Activated CD8-positive, alpha-beta memory T cell treated with anti-CD3 and anti-CD28 coated beads for 4 hours (primary cell): ENCODE measurements around the gene NCLN.
A peak's percentile ranks its signal among the peaks of the same experiment; 100 is the strongest.
"Not testable (repeated sequence)": the region's sequence is repeated elsewhere in the genome, so short reads cannot be mapped to it uniquely, and the experiment has no call there.

Source experiments
- DNase-seq, 2 donors: peaks; one replicate each; pipeline ENCODE4 v3.0.0-alpha.2; 2020; ENCODE audit warnings: low read depth in 2 of 2

NCLN gene, protein sequence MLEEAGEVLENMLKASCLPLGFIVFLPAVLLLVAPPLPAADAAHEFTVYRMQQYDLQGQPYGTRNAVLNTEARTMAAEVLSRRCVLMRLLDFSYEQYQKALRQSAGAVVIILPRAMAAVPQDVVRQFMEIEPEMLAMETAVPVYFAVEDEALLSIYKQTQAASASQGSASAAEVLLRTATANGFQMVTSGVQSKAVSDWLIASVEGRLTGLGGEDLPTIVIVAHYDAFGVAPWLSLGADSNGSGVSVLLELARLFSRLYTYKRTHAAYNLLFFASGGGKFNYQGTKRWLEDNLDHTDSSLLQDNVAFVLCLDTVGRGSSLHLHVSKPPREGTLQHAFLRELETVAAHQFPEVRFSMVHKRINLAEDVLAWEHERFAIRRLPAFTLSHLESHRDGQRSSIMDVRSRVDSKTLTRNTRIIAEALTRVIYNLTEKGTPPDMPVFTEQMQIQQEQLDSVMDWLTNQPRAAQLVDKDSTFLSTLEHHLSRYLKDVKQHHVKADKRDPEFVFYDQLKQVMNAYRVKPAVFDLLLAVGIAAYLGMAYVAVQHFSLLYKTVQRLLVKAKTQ

DNA sequence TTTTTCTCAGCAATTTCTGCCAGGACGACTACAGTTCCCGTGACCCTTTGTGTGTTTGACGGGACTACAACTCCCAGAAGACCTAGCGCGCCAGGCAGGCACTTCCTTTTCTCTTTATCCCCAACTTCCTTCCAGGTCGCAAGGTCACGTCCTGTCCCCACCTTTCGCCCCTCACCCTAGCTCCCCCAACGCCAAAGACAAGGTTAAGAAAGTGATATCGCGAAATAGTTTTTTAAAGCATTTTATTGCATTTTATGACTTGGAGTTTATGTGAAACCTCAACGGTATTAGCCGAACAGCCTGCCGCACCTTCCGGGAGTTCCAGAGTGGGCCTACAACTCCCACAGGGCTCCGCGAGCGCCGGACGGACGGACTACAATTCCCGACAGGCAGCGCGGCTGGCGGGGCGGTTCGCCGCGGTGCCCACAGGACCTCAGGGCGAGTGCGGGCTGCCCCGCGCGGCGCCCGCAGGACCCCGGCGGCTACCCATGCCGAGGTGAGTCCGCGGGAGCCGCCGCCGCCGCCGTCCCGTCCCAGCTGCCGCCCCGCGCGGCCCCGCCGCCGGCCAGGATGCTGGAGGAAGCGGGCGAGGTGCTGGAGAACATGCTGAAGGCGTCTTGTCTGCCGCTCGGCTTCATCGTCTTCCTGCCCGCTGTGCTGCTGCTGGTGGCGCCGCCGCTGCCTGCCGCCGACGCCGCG lies at the start of gene NCLN:
Gene NCLN, plus strand, starts transcription at position 470 of the 699 bp plus-strand sequence. Its CDS starts 101 bp downstream, at position 571.
- peak; percentile 87 to 88 for DNase-seq

DNA sequence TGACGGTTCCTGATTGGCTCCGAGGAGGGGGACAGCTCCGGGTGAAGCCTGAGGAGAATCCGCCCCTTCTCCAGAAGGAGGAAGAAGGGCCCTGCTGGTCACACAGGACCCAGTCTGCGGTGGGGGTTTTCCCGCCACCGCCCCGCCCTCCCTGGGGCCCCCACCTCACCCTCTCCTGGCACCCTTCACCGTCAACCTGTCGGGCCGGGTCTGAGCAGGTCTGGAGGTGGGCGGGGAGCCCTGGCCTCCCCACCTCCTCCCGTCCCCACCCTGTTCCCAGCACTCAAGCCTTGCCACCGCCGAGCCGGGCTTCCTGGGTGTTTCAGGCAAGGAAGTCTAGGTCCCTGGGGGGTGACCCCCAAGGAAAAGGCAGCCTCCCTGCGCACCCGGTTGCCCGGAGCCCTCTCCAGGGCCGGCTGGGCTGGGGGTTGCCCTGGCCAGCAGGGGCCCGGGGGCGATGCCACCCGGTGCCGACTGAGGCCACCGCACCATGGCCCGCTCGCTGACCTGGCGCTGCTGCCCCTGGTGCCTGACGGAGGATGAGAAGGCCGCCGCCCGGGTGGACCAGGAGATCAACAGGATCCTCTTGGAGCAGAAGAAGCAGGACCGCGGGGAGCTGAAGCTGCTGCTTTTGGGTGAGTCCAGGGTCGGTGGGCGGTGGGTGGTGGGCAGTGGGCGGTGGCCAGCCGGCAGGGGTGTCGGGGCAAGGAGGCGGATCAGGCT lies 49.6 kb upstream of the NCLN start, which contains the start of gene GNA15:
Gene GNA15, plus strand, starts transcription at position 73 of the 723 bp plus-strand sequence. Its CDS starts 418 bp downstream, at position 491.
- no peak for DNase-seq

DNA sequence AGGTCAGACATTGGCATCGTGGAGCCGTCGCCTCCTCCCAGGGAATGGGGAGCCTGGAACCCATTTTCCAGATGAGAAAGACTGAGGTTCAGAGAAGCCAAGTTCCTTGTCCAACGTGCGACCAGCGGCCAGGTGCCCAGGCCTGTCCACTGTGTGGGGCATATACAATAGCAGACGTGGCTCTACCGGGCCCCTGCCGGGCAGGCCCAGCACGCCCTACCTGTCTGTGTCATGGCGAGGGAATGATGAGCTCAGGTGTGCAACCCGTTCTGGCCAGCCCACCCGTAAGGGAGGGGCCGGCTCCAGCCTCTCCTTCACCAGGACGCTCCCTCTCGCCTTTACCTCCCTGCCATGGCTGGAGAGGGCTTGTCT lies 49.1 kb upstream of the NCLN start:
- DNase-seq: no peak

DNA sequence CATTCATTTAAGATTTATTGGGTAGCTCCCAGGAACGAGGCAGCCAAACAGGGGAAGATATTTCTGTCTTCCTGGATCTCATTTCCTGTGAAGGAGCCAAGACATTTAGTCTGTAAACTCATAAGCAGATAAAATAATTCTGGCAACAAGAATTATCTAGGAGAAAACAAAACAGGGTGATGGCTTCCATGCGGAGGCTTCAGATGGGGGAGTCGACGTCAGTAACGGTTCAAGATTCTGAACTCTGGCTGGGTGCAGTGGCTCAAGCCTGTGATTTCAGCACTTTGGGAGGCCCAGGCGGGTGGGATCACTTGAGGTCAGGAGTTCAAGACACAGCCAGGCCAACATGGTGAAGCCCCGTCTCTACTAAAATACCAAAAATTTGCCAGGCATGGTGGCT lies 48.6 kb upstream of the NCLN start:
- DNase-seq: no peak

DNA sequence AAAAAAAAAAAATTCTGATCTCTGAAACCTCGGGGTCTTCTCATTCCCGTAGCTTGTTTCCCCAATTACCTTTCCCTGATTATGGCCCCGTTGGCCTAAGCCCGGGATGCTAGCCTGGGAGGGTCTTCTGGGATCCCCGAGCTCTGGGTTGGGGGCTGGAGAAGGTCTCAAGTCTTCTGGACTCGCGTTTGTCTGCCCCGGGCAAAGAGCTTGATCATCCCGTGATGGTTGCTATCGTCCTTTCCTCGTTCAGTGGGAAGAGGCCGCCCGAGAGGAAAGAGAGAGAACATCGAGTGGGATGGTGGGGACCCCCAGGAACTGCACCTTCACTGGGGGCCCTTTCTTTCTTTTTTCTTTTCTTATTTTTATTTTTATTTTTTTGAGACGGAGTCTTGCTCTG lies 47.5 kb upstream of the NCLN start:
- DNase-seq: no peak

DNA sequence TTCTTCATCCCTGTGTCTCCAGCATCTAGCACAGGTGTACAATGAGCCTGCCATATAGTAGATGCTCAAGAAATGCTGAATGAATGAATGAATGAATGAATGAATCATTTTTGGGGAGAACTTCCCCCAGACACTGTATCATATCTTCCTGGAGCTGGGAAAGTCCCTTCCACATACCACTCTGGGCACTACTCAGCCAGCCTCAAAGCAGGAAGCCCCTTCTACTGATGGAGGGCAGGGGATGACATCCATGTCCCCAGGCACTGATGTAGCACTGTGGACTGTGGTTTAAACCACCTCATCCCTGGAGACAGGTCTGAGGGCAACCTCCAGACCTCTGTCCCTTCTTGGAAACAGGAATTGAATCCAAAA lies 45.1 kb upstream of the NCLN start:
- DNase-seq: no peak

DNA sequence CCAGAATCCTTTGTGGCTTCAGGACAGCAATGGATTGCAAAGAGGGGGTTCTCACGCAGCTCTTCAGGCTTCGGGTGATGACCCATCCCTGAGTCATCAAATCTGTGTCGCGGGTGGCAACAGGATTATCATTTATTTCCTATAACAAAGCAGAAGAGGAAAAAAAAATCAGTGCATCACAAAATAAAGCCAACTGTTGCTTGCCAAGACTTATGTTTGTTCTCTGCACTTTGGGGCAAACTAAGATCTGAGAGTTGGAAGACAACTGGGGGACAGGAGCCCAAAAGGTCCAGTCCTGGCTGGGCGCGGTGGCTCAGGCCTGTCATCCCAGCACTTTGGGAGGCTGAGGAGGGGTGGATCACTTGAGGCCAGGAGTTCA lies 43.4 kb upstream of the NCLN start:
- DNase-seq: peak in 1 of 2 donors; percentile 45

DNA sequence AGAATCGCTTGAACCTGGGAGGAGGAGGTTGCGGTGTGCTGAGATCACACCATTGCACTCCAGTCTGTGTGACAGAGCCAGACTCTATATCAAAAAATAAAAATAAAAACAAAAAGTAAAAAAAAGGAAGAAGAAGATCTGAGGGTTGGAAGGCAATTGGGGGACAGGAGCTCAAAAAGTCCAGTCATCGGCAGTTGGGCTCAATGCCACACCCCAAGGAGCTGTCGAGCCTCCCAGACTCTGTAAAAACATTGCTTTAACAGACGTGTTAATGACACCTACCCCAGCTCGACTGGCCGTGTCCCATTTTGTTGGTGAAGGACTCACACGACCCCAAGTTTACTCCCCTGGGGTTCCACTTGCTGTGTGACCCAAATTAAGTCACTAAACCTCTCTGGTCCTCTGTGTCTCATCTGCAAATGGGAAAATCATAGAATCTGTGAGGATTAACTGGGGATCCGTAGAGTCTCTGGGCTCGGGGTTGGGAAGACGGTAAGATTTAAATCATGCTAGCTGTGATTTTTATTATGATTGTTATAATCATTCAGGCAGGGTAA lies 42.9 kb upstream of the NCLN start:
- no peak for DNase-seq

DNA sequence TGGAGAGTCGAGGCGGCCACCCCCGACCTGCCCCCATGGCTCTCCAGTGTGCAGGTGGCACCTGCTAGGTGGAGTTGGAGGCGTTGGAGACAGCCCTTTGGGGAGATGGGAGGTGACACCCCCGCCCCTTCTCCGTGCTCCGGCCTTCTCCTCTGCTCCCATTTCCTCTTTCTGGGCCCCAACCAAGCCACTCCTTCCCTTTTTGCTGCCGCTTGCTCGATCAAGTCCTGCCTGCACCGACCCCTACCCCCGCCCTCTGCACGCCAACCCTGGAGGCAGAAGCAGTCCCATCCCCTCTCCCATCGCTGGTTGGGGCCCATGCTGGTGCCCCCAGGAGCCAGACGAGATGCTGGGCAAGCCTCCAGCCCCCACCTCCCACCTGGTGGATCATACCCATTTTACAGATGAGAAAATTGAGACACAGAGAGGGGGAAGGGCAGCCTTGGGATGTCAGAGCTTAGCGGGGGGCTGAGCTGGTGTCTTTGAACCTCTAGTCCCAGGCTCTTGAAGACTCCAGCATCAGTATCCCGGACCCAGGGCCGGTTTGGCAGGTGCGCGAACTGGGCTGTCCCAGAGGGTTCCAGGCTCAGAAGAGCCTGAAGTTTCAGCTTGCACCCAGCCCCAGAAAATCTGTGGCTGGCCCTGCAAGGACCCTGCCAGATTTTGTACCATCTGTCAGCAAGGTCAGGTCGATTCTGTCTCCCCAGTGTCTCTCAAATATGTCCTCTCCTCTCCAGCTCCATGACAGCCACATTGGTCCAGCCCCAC lies 39.6 kb upstream of the NCLN start:
- no peak for DNase-seq

DNA sequence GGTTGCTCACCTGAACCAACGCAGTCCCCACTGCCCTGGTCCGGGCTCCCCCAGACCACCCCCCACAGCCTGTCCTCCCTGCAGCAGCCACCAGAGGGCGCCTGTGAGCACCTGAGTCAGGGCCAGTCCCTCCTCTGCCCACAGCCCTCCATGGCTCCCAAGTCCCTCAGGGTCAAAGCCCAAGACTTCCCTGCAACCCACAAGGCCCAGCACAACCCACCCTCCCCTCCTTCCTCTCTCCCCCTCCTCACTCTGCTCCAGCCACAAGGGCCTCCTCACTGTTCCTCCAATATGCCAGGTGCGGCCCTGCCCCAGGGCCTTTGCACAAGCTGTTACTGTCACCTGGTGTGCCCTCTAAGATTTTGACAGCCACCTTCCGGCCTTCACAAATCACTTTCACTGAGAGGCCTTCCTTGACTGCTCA lies 39.0 kb upstream of the NCLN start:
- peak; percentile 35 to 41 for DNase-seq

DNA sequence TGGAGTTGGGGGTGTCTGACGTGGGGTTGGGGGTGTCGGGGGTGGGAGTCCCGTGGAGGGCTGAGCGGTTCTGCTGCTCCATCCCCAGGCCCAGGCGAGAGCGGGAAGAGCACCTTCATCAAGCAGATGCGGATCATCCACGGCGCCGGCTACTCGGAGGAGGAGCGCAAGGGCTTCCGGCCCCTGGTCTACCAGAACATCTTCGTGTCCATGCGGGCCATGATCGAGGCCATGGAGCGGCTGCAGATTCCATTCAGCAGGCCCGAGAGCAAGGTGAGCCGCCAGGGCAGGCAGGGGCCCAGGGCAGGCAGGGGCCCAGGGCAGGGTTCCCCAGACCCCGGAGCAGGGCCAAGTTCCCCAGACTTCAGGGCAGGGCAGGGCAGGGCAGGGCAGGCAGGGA lies 37.2 kb upstream of the NCLN start:
- no peak for DNase-seq

DNA sequence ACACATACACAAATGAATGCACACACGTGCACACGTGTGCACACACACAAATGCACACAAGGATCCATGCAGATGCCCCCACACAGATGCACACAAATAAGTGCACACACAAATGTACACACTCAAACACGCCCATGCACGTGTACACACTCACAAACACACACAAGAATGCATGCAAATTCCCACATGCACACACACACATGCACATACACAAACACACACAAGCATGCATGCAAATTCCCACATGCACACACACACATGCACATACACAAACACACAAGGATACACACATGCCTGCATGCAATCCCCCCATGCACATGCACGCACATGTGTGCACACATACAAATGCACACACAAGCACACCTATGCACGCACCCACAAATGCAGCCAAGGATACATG lies 36.6 kb upstream of the NCLN start:
- no peak for DNase-seq

DNA sequence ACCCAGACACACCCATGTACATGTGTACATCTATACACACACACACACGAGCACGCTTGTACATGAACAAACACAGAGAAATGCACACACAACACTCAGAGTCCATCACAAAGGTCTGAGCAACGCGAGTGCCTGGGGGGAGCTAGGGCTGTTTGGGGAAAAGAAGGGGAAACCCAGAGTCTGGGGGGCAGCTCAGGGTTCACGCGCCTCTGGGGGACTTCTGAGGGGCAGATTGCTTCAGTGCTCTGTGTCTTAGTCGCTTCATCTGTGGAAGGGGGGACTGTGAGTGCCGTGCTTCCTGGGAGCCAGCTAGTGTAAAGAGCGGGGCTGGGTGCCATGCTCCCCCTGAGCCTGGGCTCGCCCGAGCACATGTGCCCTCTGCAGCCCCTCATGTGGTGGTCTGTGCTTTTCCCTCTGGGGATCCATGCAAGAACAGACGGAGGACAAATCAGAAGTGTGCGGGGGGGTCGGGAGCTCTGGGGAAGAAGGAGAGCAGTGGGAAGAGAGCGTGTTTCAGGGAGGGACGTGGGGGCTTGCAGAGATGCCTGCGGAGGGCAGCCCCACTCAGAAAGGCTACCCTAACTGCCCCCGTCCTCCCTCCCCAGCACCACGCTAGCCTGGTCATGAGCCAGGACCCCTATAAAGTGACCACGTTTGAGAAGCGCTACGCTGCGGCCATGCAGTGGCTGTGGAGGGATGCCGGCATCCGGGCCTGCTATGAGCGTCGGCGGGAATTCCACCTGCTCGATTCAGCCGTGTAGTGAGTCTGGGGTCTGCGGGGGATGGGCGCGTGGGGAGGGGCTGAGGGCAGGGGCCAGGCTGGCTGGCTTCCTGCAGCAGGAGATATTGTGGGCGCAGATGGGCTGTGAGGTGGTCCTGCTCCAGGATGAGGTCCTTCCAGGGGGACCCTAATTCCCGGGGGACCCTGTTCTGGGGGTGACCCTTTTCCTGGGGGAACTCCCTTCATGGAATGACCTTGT lies 35.9 kb upstream of the NCLN start:
- DNase-seq: no peak

DNA sequence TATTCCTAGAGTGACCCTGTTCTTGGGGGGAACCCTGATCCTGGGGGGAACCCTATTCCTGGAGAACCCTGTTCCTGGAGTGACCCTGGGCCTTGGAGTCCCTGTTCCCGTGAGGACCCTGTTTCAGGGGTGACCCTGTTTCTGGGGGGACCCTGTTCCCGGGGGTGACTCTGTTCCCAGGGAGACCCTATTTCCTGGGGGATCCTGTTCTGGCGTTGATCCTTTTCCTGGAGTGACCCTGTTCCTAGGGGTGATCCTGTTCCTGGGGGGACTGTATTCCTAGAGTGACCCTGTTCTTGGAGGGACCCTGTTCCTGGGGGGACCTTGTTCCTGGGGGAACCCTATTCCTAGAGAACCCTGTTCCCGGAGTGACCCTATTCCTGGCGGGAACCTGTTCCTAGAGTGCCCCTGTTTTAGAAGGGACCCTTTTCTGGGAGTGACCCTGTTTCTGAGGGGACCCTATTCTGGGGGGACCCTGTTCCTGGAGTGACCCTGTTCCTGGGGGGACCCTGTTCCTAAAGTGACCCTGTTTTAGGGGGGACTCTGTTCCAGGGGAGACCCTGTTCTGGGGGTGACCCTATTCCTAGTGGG lies 34.9 kb upstream of the NCLN start:
- DNase-seq: no peak

DNA sequence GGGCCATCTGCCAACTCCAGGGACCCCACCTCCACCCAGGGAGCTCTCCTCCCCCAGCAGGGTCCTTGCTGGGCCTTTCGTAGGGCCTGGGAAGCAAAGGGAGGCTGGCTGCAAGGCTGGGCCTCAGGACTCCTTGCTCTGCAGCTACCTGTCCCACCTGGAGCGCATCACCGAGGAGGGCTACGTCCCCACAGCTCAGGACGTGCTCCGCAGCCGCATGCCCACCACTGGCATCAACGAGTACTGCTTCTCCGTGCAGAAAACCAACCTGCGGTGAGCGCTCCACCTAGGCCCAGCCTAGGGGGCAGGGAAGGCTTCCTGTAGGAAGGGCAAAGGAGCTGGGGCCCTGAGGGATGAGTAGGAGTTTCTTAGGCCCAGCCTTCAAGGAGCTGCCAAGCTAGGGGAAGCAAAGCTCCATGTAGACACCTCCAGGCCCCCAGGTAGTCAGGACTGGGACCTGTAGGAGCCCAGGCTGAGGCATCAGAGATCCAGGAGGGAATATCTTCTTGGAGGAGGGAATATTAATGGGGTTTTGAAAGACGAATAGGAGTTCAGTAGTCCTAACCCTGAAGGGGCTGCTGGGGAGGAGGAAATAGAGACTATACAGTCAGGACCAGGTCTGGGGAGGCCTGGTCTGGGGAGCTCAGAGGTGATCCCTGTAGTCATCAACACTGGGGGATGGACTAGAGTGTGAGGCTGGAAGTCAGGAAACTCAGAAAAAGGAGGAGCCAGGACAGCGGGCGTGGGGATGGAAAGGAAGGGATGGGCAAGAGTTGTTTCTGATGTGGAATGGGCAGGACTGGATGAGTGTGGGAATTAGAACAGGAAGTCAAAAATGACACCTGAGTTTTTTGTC lies 33.9 kb upstream of the NCLN start:
- DNase-seq: no peak

DNA sequence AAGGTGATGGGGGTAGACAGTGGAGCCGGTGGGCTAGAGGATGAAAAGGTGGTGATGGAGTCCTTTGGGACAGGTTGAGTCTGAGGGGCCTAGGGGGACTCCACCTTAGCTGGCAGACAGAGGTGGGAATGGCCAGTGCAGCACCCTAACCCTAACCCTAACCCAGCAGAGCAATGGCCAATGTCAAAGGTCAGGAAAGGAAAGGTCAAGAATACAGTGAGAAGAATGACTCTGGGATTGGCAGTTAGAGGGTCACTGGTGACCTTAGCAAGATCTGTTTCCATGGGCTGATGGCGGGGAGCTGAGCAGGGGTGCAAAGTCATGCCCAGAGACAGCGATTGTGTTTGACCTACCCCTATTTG lies 33.3 kb upstream of the NCLN start:
- DNase-seq: no peak

DNA sequence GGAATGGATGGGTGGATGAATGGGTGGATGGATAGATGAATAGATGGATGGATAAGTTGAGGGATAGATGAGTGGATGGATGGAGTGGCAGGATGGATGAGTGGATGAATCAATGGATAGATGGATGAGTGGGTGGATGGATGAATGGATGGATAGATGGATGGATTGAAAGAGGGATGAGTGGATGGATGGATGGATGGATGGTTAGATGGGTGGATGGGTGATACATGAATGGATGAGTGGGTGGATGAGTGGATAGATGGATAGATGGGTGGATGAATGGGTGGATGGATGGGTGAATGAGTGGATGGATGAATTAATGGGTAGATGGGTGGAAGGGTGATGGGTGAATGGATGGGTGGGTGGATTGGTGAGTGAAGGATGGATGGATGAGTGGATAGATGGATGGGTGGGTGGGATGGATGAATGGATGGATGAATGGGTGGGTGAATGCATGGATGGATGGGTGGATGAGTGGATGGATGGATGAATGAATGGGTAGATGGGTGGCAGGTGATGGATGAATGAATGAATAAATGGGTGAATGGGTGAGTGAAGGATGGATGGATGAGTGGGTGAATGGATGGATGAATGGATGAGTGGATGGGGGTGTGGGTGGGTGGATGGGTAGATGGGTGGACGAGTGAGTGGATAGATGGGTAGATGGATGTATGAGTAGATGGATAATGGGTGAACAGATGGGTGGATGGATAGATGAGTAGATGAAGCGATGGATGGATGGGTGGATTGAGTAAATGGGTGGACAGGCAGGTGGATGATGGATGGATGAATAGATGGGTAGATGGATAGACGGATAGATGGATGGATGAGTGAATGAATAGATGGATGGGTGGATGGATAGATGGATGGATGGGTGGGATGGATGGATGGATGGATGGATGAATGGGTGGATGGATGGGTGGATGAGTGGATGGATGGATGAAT lies 32.2 kb upstream of the NCLN start:
- no peak for DNase-seq

DNA sequence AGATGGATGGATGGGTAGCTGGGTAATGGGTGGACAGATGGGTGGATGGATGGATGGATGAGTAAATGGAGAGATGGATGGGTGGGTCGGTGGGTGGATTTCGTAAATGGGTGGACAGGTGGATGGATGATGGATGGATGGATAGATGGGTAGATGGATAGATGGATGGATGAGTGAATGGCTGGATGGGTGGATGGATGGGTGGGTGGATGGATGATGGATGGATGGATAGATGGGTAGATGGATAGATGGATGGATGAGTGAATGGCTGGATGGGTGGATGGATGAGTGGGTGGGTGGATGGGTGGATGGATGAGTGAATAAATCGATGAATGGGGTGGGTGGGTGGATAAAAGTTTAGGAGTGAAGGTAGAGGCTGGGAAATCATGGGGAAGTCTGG lies 31.3 kb upstream of the NCLN start:
- DNase-seq: not testable (repeated sequence)
